Stimulated activated memory B cell treated with anti-CD40 and anti-IgM and Interleukin-4, amounts not matched to agents 10 μg/mL and 1 μg/mL and 100 μg/mL, for 72 hours (primary cell): ENCODE results near the gene MBOAT1.

ENCODE experiments used
- ATAC-seq: fragments of 150-1000 bp; cut with Tn5 transposase; 2 replicates; pipeline ENCODE4 v1.10.0; 2021
- H3K27ac Mint-ChIP-seq: one replicate; pipeline ENCODE4 v1.8.0; 2022; ENCODE audit warnings: mild to moderate bottlenecking, mixed read lengths
- H3K27me3 Mint-ChIP-seq: one replicate; pipeline ENCODE4 v1.8.0; 2022; ENCODE audit warnings: mixed read lengths
- H3K36me3 Mint-ChIP-seq: one replicate; pipeline ENCODE4 v1.8.0; 2022; ENCODE audit warnings: mixed read lengths
- H3K4me1 Mint-ChIP-seq: one replicate; pipeline ENCODE4 v1.8.0; 2022; ENCODE audit warnings: mixed read lengths
- H3K4me3 Mint-ChIP-seq: one replicate; pipeline ENCODE4 v1.8.0; 2022; ENCODE audit warnings: mild to moderate bottlenecking, moderate library complexity, mixed read lengths
- H3K9me3 Mint-ChIP-seq: one replicate; pipeline ENCODE4 v1.8.0; 2022; ENCODE audit warnings: mixed read lengths

MBOAT1 gene

DNA sequence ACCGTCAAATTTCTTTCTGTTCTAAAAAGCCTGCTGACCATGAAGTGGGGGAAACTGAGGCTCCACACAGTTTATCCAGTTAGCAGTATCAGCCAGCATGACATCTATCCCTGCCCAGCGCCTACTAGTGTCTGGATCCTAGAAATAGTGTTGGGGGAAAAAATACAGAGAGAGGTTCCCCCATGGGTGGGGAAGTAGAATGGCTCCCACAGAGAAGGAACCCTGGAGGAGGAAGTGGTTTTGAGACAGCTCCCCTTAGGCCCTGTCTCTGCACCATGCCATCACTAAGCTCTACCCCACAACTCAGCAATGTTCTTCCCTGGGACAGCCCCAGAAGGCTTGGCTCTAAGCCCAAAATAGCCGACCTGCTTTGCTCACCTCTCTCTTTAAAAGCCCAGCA is 153.4 kb downstream of the MBOAT1 start:
- Mint-ChIP-seq H3K9me3 (peaks cover 3% of the 10 kb centered on the region), H3K27me3 (no peaks in the 10 kb centered on the region), H3K27ac (no peak overlapping the region), H3K4me3 (no peak overlapping the region), H3K36me3 (no peaks in the 10 kb centered on the region), H3K4me1 (no peaks in the 10 kb centered on the region)
- no peak for ATAC-seq

DNA sequence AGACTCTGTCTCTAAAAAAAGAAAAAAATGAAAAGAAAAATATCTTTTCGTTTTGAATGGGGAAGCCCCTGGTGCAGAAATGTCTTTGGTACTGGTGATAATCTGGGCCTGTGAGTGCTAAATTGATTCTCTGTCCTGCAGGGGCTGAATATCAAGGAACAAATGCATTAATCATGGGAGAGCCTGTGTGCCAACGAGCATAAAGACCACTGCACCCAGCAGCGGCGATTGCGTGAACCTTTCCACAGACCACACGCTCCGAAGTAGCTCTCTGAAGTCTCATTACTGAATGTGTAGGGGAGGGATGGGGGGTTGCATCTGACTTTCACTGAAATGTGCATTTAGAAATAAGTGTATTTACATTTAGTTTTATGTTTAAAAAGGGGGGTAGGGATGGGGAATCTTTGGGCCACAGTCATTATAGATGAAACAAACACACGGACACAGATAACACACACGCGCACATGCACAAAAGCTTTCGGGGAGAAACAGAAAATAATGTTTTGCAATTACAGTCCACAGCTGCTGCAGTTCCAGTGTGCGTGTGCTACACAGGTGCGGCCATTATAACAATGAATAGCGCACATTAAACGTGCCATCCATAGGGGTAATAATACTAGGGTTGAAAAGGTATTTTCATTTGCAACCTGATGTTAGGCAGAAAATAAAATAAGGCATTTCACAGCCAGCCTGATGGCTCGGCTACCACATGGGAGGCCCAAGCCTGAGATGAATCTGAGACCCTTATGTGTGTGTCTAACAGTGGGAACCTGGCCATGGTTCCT is 154.0 kb downstream of the MBOAT1 start:
- H3K4me3 Mint-ChIP-seq: no peak overlapping the region
- H3K9me3 Mint-ChIP-seq: peaks cover 3% of the 10 kb centered on the region
- H3K4me1 Mint-ChIP-seq: no peaks in the 10 kb centered on the region
- no peak overlapping the region for H3K27ac Mint-ChIP-seq
- ATAC-seq: no peak
- H3K27me3 Mint-ChIP-seq: no peaks in the 10 kb centered on the region
- H3K36me3 Mint-ChIP-seq: no peaks in the 10 kb centered on the region

DNA sequence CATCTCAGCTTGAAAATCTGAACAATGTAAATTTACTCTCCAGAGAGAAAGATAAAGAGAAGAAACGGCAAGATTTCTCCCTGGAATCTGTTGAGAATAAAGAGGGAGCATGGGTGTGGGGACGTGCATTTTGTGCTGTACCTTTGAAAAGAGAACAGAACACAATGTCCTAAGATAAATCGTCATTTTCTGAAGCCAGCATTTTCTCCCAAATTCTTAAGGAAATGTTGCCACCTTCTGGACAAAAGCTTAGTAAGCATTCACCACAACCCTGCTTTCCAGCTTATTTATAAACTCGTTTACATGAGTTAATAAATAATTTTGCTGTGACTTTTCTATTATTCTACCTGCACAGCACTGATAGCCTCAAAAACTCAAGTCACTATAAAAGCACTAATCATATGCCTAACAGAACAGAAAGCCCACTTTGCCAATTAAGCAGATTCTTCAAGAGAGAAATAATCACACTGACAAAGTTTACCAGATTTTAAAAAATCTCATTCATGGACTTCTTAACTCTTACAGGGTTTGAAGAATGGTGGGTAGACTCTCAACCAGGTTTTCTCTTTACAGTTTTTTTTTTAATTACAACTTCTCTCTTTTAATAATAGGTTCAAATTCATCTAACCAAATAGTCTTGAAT is 155.8 kb downstream of the MBOAT1 start:
- Mint-ChIP-seq H3K36me3 (no peaks in the 10 kb centered on the region), H3K27me3 (no peaks in the 10 kb centered on the region), H3K4me1 (no peaks in the 10 kb centered on the region), H3K27ac (no peak overlapping the region), H3K4me3 (no peak overlapping the region), H3K9me3 (peaks cover 6% of the 10 kb centered on the region)
- no peak for ATAC-seq

DNA sequence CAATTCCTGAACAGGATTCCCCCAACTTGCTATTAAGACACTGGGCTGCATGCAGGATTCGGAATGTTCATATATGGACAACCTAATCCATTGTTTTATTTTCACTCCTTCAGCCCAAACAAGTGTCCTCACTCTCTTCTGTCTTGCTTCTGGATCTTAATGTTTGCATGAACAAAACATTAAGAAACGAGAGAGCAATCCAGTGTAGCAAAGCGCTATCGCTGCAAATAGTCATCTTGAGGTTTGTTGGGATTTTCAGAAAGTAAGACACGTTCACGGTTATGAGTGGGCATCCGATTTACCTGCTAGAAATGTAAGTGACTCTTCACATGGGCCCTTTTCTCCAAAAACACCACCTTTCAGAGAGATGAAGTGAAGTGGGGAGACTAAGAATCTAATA is 156.4 kb downstream of the MBOAT1 start:
- H3K4me1 Mint-ChIP-seq: no peaks in the 10 kb centered on the region
- no peak overlapping the region for H3K4me3 Mint-ChIP-seq
- no peak overlapping the region for H3K27ac Mint-ChIP-seq
- H3K36me3 Mint-ChIP-seq: no peaks in the 10 kb centered on the region
- H3K27me3 Mint-ChIP-seq: no peaks in the 10 kb centered on the region
- H3K9me3 Mint-ChIP-seq: peaks cover 6% of the 10 kb centered on the region
- no peak for ATAC-seq
